ENCODE results near the gene AGO4.

AGO4 gene

GRCh38 chr1:35845766-35846165, 38.0 kb downstream of the AGO4 start:
- DNase-seq (ENCODE audit: extremely low spot score): no peak
- TF ChIP-seq ZNF384 (IDR thresholded peaks at IDR 0.05) (no peak), CTBP1 (IDR thresholded peaks at IDR 0.05; ENCODE audit: borderline replicate concordance) (no peak), SUZ12 (IDR thresholded peaks at IDR 0.05) (no peak), L3MBTL2 (conservative IDR thresholded peaks at IDR 0.05) (no peak), ELF4 (IDR thresholded peaks at IDR 0.05) (no peak), SP1 (IDR thresholded peaks at IDR 0.05) (no peak), PKNOX1 (IDR thresholded peaks at IDR 0.05) (no peak), TARDBP (IDR thresholded peaks at IDR 0.05) (no peak), LEF1 (IDR thresholded peaks at IDR 0.05; ENCODE audit: borderline replicate concordance) (no peak)
- CTCF ChIA-PET: no interaction called here
- POLR2A ChIA-PET: no interaction called here

- ChIA-PET POLR2A (no interaction called here), CTCF (interaction anchor here (0.6 kb wide), 1 partner anchor 17 kb away, joined by 3 read pairs; no protein-coding TSS in a partner anchor)
- no peak for TF ChIP-seq PKNOX1 (IDR thresholded peaks at IDR 0.05)
- no peak for TF ChIP-seq SP1 (IDR thresholded peaks at IDR 0.05)
- TF ChIP-seq ELF4 (IDR thresholded peaks at IDR 0.05): no peak
- TF ChIP-seq L3MBTL2 (conservative IDR thresholded peaks at IDR 0.05): no peak
- TF ChIP-seq FOXK2 (IDR thresholded peaks at IDR 0.05): no peak
- no peak for TF ChIP-seq HDGF (IDR thresholded peaks at IDR 0.05; ENCODE audit: borderline replicate concordance)
- TF ChIP-seq ARNT (IDR thresholded peaks at IDR 0.05): no peak
- TF ChIP-seq FOXM1 (IDR thresholded peaks at IDR 0.05; ENCODE audit: borderline replicate concordance): no peak
- no peak for TF ChIP-seq ZNF384 (IDR thresholded peaks at IDR 0.05)
- no peak for TF ChIP-seq BHLHE40 (IDR thresholded peaks at IDR 0.05; ENCODE audit: borderline replicate concordance)
- TF ChIP-seq NFRKB (IDR thresholded peaks at IDR 0.05): no peak
- TF ChIP-seq CTBP1 (IDR thresholded peaks at IDR 0.05; ENCODE audit: borderline replicate concordance): no peak
- no peak for TF ChIP-seq SUZ12 (IDR thresholded peaks at IDR 0.05)
- no peak for TF ChIP-seq LEF1 (IDR thresholded peaks at IDR 0.05; ENCODE audit: borderline replicate concordance)
- no peak for TF ChIP-seq FOXA1 (IDR thresholded peaks at IDR 0.05)
- TF ChIP-seq TARDBP (IDR thresholded peaks at IDR 0.05): no peak
- DNase-seq (ENCODE audit: extremely low spot score): no peak
These were observed 40.2 kb downstream of the AGO4 start for GRCh38 chr1:35847935-35848565.

GRCh38 chr1:35850051-35850450, 42.2 kb downstream of the AGO4 start:
- CTCF ChIA-PET: interaction anchor here (0.6 kb wide), 1 partner anchor 127 kb away, joined by 4 read pairs; no protein-coding TSS in a partner anchor
- TF ChIP-seq PKNOX1 (IDR thresholded peaks at IDR 0.05): no peak
- no peak for TF ChIP-seq TARDBP (IDR thresholded peaks at IDR 0.05)
- TF ChIP-seq CTBP1 (IDR thresholded peaks at IDR 0.05; ENCODE audit: borderline replicate concordance): no peak
- no peak for TF ChIP-seq FOXK2 (IDR thresholded peaks at IDR 0.05)
- TF ChIP-seq ARNT (IDR thresholded peaks at IDR 0.05): no peak
- TF ChIP-seq NFRKB (IDR thresholded peaks at IDR 0.05): no peak
- TF ChIP-seq BHLHE40 (IDR thresholded peaks at IDR 0.05; ENCODE audit: borderline replicate concordance): no peak
- TF ChIP-seq HDGF (IDR thresholded peaks at IDR 0.05; ENCODE audit: borderline replicate concordance): no peak
- TF ChIP-seq L3MBTL2 (conservative IDR thresholded peaks at IDR 0.05): no peak
- TF ChIP-seq SP1 (IDR thresholded peaks at IDR 0.05): no peak
- POLR2A ChIA-PET: no interaction called here
- no peak for DNase-seq (ENCODE audit: extremely low spot score)

GRCh38 chr1:35850716-35851115, 42.9 kb downstream of the AGO4 start:
- DNase-seq (ENCODE audit: extremely low spot score): no peak
- CTCF ChIA-PET: interaction anchor here (0.6 to 0.7 kb wide), 5 partner anchors 13 to 316 kb away, joined by 3 to 5 read pairs (median 4); no protein-coding TSS in a partner anchor
- TF ChIP-seq PKNOX1 (IDR thresholded peaks at IDR 0.05) (no peak), NFRKB (IDR thresholded peaks at IDR 0.05) (no peak), ZNF384 (IDR thresholded peaks at IDR 0.05) (no peak), FOXK2 (IDR thresholded peaks at IDR 0.05) (no peak), LEF1 (IDR thresholded peaks at IDR 0.05; ENCODE audit: borderline replicate concordance) (no peak), SUZ12 (IDR thresholded peaks at IDR 0.05) (no peak), TARDBP (IDR thresholded peaks at IDR 0.05) (no peak)
- POLR2A ChIA-PET: no interaction called here

GRCh38 chr1:35851132-35851869, 43.5 kb downstream of the AGO4 start:
- ChIA-PET POLR2A (no interaction called here), CTCF (interaction anchor here (0.6 to 0.7 kb wide), 4 partner anchors 13 to 317 kb away, joined by 3 to 5 read pairs (median 4); no protein-coding TSS in a partner anchor)
- DNase-seq (ENCODE audit: extremely low spot score): no peak
- TF ChIP-seq ELF4 (IDR thresholded peaks at IDR 0.05) (no peak), FOXK2 (IDR thresholded peaks at IDR 0.05) (no peak), ZNF384 (IDR thresholded peaks at IDR 0.05) (no peak), CTBP1 (IDR thresholded peaks at IDR 0.05; ENCODE audit: borderline replicate concordance) (no peak), FOXM1 (IDR thresholded peaks at IDR 0.05; ENCODE audit: borderline replicate concordance) (no peak), L3MBTL2 (conservative IDR thresholded peaks at IDR 0.05) (no peak), ARNT (IDR thresholded peaks at IDR 0.05) (no peak), BHLHE40 (IDR thresholded peaks at IDR 0.05; ENCODE audit: borderline replicate concordance) (no peak), SUZ12 (IDR thresholded peaks at IDR 0.05) (no peak), SP1 (IDR thresholded peaks at IDR 0.05) (no peak), HDGF (IDR thresholded peaks at IDR 0.05; ENCODE audit: borderline replicate concordance) (no peak), TARDBP (IDR thresholded peaks at IDR 0.05) (no peak), NFRKB (IDR thresholded peaks at IDR 0.05) (no peak), PKNOX1 (IDR thresholded peaks at IDR 0.05) (no peak), FOXA1 (IDR thresholded peaks at IDR 0.05) (no peak), LEF1 (IDR thresholded peaks at IDR 0.05; ENCODE audit: borderline replicate concordance) (no peak)
